Activated naive CD8-positive, alpha-beta T cell (primary cell): ENCODE data around the gene RNF25.

Experiments
- H3K27ac Mint-ChIP-seq: one replicate; pipeline ENCODE4 v1.8.0; 2021; ENCODE audit warnings: mixed read lengths
- H3K27me3 Mint-ChIP-seq: one replicate; pipeline ENCODE4 v1.8.0; 2021; ENCODE audit warnings: mixed read lengths
- H3K36me3 Mint-ChIP-seq: one replicate; pipeline ENCODE4 v1.8.0; 2021; ENCODE audit warnings: mixed read lengths
- H3K4me1 Mint-ChIP-seq: one replicate; pipeline ENCODE4 v1.8.0; 2021; ENCODE audit warnings: low read depth, mixed read lengths
- H3K4me3 Mint-ChIP-seq: one replicate; pipeline ENCODE4 v1.8.0; 2021; ENCODE audit warnings: mild to moderate bottlenecking, mixed read lengths
- H3K9me3 Mint-ChIP-seq: one replicate; pipeline ENCODE4 v1.8.0; 2021; ENCODE audit warnings: low read depth, mixed read lengths

Gene RNF25

GRCh38 chr2:218658671-218659257, 13.0 kb downstream of the RNF25 start:
- Mint-ChIP-seq H3K36me3 (peaks cover 6% of the 10 kb centered on the region), H3K4me1 (peaks cover 35% of the 10 kb centered on the region), H3K9me3 (no peaks in the 10 kb centered on the region), H3K4me3 (peak overlapping the region; percentile 99), H3K27ac (peak overlapping the region; percentile 97), H3K27me3 (no peaks in the 10 kb centered on the region)

- Mint-ChIP-seq H3K27me3 (no peaks in the 10 kb centered on the region), H3K36me3 (peaks cover 6% of the 10 kb centered on the region), H3K4me1 (peaks cover 31% of the 10 kb centered on the region), H3K4me3 (no peak overlapping the region), H3K27ac (no peak overlapping the region), H3K9me3 (no peaks in the 10 kb centered on the region)
Measured at GRCh38 chr2:218655751-218656150, 16.1 kb downstream of the RNF25 start.

DNA sequence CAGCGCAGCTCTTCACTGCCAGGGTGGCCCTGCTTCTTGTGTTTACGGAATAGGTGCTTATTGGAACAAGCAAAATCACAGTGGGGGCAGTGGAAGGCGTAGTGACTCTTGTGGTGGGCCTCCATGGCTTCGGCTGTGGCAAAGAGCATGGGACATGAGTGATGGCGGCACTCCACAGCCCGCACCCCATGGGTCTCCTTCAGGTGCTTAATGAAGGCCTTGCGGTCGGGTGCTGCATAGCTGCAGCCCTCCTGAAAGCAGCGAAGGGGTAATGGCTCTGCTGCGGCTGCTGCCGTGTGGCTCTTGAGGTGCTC, 23.1 kb downstream of the RNF25 start:
- Mint-ChIP-seq H3K36me3 (peaks cover 2% of the 10 kb centered on the region), H3K4me1 (peaks cover 9% of the 10 kb centered on the region), H3K4me3 (no peak overlapping the region), H3K9me3 (no peaks in the 10 kb centered on the region), H3K27me3 (no peaks in the 10 kb centered on the region), H3K27ac (no peak overlapping the region)

GRCh38 chr2:218648088-218648786, 23.6 kb downstream of the RNF25 start:
- no peaks in the 10 kb centered on the region for H3K9me3 Mint-ChIP-seq
- no peaks in the 10 kb centered on the region for H3K27me3 Mint-ChIP-seq
- peaks cover 9% of the 10 kb centered on the region for H3K4me1 Mint-ChIP-seq
- peaks cover 2% of the 10 kb centered on the region for H3K36me3 Mint-ChIP-seq
- H3K27ac Mint-ChIP-seq = no peak overlapping the region
- H3K4me3 Mint-ChIP-seq = no peak overlapping the region

DNA sequence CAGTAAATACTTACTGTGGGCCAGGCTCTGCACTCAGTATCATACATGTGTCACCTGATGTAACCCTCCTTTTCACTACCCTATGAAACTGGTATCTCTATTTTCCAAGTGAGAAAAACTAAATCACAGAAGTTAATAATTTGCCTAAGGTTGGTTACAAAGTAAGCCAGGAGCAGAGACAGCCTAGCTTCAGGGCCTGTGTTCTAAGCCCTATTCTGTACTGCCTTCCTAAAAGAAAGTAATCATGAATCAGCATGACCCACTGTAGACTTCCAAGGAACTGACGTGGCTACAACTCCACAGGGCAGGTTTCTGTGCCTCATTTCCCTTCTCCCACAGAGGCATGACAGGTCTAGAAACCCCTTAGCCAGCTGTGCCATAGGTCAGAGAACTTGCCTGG, 26.7 kb downstream of the RNF25 start:
- Mint-ChIP-seq H3K4me1 (peaks cover 9% of the 10 kb centered on the region), H3K27ac (no peak overlapping the region), H3K36me3 (peaks cover 2% of the 10 kb centered on the region), H3K4me3 (no peak overlapping the region), H3K27me3 (no peaks in the 10 kb centered on the region), H3K9me3 (no peaks in the 10 kb centered on the region)

- H3K27me3 Mint-ChIP-seq = no peaks in the 10 kb centered on the region
- no peak overlapping the region for H3K27ac Mint-ChIP-seq
- H3K9me3 Mint-ChIP-seq = no peaks in the 10 kb centered on the region
- H3K4me3 Mint-ChIP-seq = no peak overlapping the region
- peaks cover 2% of the 10 kb centered on the region for H3K36me3 Mint-ChIP-seq
- peaks cover 9% of the 10 kb centered on the region for H3K4me1 Mint-ChIP-seq
Measured at GRCh38 chr2:218644721-218645120, 27.1 kb downstream of the RNF25 start.

DNA sequence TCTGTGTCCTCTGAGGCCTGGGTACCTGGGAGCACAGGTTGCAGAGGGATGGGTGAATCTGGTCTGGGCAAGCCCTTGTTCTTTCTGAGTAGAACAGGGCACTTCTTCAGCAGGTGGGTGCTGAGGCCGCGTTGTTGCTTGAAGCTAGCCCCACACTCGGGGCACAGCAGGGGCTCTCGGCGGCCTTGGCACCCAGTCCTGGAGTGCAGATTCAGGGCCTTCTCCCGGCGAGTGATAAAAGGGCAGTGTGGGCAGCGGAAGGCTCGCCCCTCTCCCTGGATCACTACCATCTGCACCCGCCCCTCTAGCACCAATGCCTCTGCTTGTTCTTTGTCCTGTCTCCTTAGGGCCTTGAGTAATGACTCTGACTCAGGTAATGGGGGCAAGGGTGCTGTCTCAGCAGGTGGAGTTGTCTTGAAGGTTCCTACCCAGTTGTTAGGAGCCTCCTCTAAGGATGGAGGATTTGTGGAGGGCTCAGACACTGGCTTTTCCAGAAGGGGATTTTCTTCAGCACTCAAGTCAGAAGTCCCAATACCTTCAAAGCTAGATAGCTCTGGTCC, 28.0 kb downstream of the RNF25 start:
- H3K4me1 Mint-ChIP-seq = peaks cover 9% of the 10 kb centered on the region
- H3K27me3 Mint-ChIP-seq = no peaks in the 10 kb centered on the region
- peaks cover 2% of the 10 kb centered on the region for H3K36me3 Mint-ChIP-seq

GRCh38 chr2:218642786-218643185, 29.0 kb downstream of the RNF25 start:
- H3K27me3 Mint-ChIP-seq = no peaks in the 10 kb centered on the region
- H3K27ac Mint-ChIP-seq = no peak overlapping the region
- H3K4me3 Mint-ChIP-seq = no peak overlapping the region
- H3K9me3 Mint-ChIP-seq = no peaks in the 10 kb centered on the region
- H3K36me3 Mint-ChIP-seq = peaks cover 2% of the 10 kb centered on the region
- H3K4me1 Mint-ChIP-seq = peaks cover 2% of the 10 kb centered on the region

More for the DNA sequence above, 28.0 kb downstream of the RNF25 start:
- Mint-ChIP-seq H3K4me3 (no peak overlapping the region), H3K9me3 (no peaks in the 10 kb centered on the region), H3K27ac (no peak overlapping the region)

DNA sequence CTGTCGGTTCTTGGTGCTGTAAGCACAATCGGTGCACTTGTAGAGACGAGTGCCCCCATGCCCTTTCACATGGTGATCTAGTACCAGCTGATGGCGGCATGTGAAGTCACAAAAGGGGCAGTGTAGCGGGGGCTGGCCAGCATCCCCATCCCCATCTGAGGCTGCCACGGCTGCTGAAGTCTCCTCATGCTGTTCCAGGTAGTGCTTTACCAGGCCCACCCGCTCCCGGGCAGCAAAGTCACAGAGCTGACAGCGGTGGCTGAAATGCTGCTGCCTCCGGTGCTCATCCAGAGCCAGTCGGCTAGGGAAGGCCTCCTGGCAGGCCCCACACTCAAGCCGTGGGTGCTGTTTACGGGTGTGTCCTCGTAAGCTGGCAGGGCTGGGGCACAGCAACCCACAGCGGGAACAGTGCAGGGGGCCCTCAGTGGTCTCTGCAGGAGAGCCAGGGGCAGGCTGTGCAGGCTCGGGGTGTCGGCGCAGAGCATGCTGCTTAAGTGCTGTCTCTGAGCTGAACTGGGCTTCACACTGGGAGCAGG, 29.6 kb downstream of the RNF25 start:
- Mint-ChIP-seq H3K4me1 (no peaks in the 10 kb centered on the region), H3K4me3 (no peak overlapping the region), H3K9me3 (no peaks in the 10 kb centered on the region), H3K36me3 (peaks cover 4% of the 10 kb centered on the region), H3K27ac (no peak overlapping the region), H3K27me3 (no peaks in the 10 kb centered on the region)

DNA sequence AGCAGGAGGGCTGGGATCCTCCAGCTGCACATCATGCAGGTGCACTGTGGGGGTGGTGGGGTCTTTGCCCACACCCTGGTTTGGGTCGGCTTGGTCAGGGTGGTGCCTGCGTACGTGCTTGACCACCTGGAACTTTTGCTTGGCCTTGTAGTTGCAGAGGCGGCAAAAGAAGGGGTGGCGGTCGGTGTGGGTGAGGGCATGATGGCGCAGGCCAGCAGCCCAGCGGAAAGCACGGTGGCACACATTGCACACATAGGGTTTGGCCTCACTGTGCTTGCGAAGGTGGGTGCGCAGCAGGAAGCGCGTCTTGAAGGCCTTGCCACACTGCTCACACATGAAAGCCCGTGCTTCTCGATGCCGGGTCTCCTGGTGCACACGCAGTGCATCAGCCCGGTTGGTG, 33.4 kb downstream of the RNF25 start:
- Mint-ChIP-seq H3K4me3 (no peak overlapping the region), H3K27ac (no peak overlapping the region), H3K36me3 (peaks cover 2% of the 10 kb centered on the region), H3K27me3 (no peaks in the 10 kb centered on the region), H3K9me3 (no peaks in the 10 kb centered on the region), H3K4me1 (no peaks in the 10 kb centered on the region)

- no peak overlapping the region for H3K27ac Mint-ChIP-seq
- peaks cover 2% of the 10 kb centered on the region for H3K36me3 Mint-ChIP-seq
- no peaks in the 10 kb centered on the region for H3K9me3 Mint-ChIP-seq
- H3K4me3 Mint-ChIP-seq = no peak overlapping the region
- no peaks in the 10 kb centered on the region for H3K27me3 Mint-ChIP-seq
- H3K4me1 Mint-ChIP-seq = no peaks in the 10 kb centered on the region
Measured at GRCh38 chr2:218635719-218636118, 36.1 kb downstream of the RNF25 start.

- no peaks in the 10 kb centered on the region for H3K9me3 Mint-ChIP-seq
- no peaks in the 10 kb centered on the region for H3K4me1 Mint-ChIP-seq
- no peak overlapping the region for H3K27ac Mint-ChIP-seq
- no peaks in the 10 kb centered on the region for H3K36me3 Mint-ChIP-seq
- H3K4me3 Mint-ChIP-seq = no peak overlapping the region
- no peaks in the 10 kb centered on the region for H3K27me3 Mint-ChIP-seq
Measured at GRCh38 chr2:218631837-218632236, 40.0 kb downstream of the RNF25 start.

DNA sequence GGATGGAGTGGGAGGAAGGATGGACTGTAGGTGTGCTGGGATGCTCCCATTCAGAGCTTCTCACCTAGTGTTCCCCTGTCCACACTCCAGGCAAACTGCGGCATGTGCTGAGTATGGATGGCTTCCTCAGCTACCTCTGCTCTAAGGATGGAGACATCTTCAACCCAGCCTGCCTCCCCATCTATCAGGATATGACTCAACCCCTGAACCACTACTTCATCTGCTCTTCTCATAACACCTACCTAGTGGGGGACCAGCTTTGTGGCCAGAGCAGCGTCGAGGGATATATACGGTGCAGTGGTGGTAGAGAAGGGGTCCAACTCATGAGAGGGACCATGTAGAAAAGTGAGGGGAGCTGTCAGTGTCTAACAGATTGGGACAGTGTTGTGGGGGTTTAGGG, 43.9 kb downstream of the RNF25 start:
- Mint-ChIP-seq H3K27ac (no peak overlapping the region), H3K36me3 (no peaks in the 10 kb centered on the region), H3K9me3 (no peaks in the 10 kb centered on the region), H3K4me3 (no peak overlapping the region), H3K4me1 (no peaks in the 10 kb centered on the region), H3K27me3 (no peaks in the 10 kb centered on the region)

- Mint-ChIP-seq H3K9me3 (no peaks in the 10 kb centered on the region), H3K4me3 (no peak overlapping the region), H3K4me1 (no peaks in the 10 kb centered on the region), H3K27me3 (no peaks in the 10 kb centered on the region), H3K27ac (no peak overlapping the region), H3K36me3 (no peaks in the 10 kb centered on the region)
Measured at GRCh38 chr2:218626369-218626768, 45.4 kb downstream of the RNF25 start.

- Mint-ChIP-seq H3K27me3 (no peaks in the 10 kb centered on the region), H3K36me3 (no peaks in the 10 kb centered on the region), H3K9me3 (no peaks in the 10 kb centered on the region), H3K4me1 (no peaks in the 10 kb centered on the region), H3K4me3 (no peak overlapping the region), H3K27ac (no peak overlapping the region)
Measured at GRCh38 chr2:218623366-218623705, 48.5 kb downstream of the RNF25 start.
